ENCODE data around the gene FTCDNL1.

GRCh38 chr2:199779589-199779988, 71.4 kb downstream of the FTCDNL1 start:
- TF ChIP-seq, protein P1, sequence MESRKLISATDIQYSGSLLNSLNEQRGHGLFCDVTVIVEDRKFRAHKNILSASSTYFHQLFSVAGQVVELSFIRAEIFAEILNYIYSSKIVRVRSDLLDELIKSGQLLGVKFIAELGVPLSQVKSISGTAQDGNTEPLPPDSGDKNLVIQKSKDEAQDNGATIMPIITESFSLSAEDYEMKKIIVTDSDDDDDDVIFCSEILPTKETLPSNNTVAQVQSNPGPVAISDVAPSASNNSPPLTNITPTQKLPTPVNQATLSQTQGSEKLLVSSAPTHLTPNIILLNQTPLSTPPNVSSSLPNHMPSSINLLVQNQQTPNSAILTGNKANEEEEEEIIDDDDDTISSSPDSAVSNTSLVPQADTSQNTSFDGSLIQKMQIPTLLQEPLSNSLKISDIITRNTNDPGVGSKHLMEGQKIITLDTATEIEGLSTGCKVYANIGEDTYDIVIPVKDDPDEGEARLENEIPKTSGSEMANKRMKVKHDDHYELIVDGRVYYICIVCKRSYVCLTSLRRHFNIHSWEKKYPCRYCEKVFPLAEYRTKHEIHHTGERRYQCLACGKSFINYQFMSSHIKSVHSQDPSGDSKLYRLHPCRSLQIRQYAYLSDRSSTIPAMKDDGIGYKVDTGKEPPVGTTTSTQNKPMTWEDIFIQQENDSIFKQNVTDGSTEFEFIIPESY (IDR thresholded peaks at IDR 0.05; ENCODE audit: borderline replicate concordance, low read depth): no peak
- TF ChIP-seq JUND (IDR thresholded peaks at IDR 0.05): no peak
- no peak for TF ChIP-seq USF1 (IDR thresholded peaks at IDR 0.05; ENCODE audit: borderline replicate concordance, low read depth)
- no peak for TF ChIP-seq GATA2 (CRISPR knock-in tag; IDR thresholded peaks at IDR 0.05)
- TF ChIP-seq, protein P2, sequence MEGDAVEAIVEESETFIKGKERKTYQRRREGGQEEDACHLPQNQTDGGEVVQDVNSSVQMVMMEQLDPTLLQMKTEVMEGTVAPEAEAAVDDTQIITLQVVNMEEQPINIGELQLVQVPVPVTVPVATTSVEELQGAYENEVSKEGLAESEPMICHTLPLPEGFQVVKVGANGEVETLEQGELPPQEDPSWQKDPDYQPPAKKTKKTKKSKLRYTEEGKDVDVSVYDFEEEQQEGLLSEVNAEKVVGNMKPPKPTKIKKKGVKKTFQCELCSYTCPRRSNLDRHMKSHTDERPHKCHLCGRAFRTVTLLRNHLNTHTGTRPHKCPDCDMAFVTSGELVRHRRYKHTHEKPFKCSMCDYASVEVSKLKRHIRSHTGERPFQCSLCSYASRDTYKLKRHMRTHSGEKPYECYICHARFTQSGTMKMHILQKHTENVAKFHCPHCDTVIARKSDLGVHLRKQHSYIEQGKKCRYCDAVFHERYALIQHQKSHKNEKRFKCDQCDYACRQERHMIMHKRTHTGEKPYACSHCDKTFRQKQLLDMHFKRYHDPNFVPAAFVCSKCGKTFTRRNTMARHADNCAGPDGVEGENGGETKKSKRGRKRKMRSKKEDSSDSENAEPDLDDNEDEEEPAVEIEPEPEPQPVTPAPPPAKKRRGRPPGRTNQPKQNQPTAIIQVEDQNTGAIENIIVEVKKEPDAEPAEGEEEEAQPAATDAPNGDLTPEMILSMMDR (IDR thresholded peaks at IDR 0.05): no peak
- TF ChIP-seq POLR2AphosphoS5 (IDR thresholded peaks at IDR 0.05; ENCODE audit: low read depth, low read length): no peak
- TF ChIP-seq MAX (IDR thresholded peaks at IDR 0.05; ENCODE audit: low read depth): no peak
- no peak for TF ChIP-seq SMC3 (IDR thresholded peaks at IDR 0.05; ENCODE audit: low read depth, low read length)
- no peak for TF ChIP-seq MXI1 (IDR thresholded peaks at IDR 0.05; ENCODE audit: low read depth, low read length)
- TF ChIP-seq, protein P3, sequence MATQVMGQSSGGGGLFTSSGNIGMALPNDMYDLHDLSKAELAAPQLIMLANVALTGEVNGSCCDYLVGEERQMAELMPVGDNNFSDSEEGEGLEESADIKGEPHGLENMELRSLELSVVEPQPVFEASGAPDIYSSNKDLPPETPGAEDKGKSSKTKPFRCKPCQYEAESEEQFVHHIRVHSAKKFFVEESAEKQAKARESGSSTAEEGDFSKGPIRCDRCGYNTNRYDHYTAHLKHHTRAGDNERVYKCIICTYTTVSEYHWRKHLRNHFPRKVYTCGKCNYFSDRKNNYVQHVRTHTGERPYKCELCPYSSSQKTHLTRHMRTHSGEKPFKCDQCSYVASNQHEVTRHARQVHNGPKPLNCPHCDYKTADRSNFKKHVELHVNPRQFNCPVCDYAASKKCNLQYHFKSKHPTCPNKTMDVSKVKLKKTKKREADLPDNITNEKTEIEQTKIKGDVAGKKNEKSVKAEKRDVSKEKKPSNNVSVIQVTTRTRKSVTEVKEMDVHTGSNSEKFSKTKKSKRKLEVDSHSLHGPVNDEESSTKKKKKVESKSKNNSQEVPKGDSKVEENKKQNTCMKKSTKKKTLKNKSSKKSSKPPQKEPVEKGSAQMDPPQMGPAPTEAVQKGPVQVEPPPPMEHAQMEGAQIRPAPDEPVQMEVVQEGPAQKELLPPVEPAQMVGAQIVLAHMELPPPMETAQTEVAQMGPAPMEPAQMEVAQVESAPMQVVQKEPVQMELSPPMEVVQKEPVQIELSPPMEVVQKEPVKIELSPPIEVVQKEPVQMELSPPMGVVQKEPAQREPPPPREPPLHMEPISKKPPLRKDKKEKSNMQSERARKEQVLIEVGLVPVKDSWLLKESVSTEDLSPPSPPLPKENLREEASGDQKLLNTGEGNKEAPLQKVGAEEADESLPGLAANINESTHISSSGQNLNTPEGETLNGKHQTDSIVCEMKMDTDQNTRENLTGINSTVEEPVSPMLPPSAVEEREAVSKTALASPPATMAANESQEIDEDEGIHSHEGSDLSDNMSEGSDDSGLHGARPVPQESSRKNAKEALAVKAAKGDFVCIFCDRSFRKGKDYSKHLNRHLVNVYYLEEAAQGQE (IDR thresholded peaks at IDR 0.05; ENCODE audit: low read depth, low read length): no peak
- no peak for TF ChIP-seq FOSL2 (IDR thresholded peaks at IDR 0.05; ENCODE audit: borderline replicate concordance, low read depth)
- TF ChIP-seq GABPA (IDR thresholded peaks at IDR 0.05; ENCODE audit: low read depth): no peak
- TF ChIP-seq USF2 (IDR thresholded peaks at IDR 0.05; ENCODE audit: borderline replicate concordance, low read depth, low read length): no peak

All from SK-N-SH (cell line).